H1 (cell line): ENCODE measurements around the gene PARK7. TPM values are rescaled to one million over a fixed set of nuclear protein-coding genes. Genes with fewer than 3 reads are reported as not detected.

Experiments
- CTCF ChIA-PET: fragments of 300-600 bp; sonication (Branson Sonifier 250); formaldehyde crosslinking; loops from one replicate; lab custom pipeline; 2021; ENCODE audit not compliant: partially characterized antibody; lab: Charles Lee
- POLR2A ChIA-PET: fragments of 300-600 bp; sonication (Branson Sonifier 250); formaldehyde crosslinking; loops from one replicate; lab custom pipeline; 2021; ENCODE audit warnings: inconsistent platforms; ENCODE audit not compliant: partially characterized antibody; lab: Charles Lee
- DNase-seq, 2 experiments: peaks; one replicate each; pipeline versions ENCODE4 v3.0.0 to v3.0.0-alpha.2; 2010 to 2022; ENCODE audit warnings: low spot score in 2 of 2, low read depth in 1 of 2, mixed read lengths in 1 of 2
- FAIRE-seq: peaks from 2 replicates; lab custom pipeline; 2011; peaks lifted over from hg19 to GRCh38; lab: Jason Lieb, UNC
- H2AFZ ChIP-seq: 2 replicates; pipeline ENCODE4 v1.8.1; 2012; ENCODE audit warnings: low read length, inconsistent platforms
- H2AK5ac ChIP-seq: 2 replicates; pipeline ENCODE4 v1.6.1; 2013; ENCODE audit warnings: low read depth, low read length
- H2BK120ac ChIP-seq: replicated peaks from 2 replicates; pipeline ENCODE3; 2013; ENCODE audit warnings: low read depth, low read length, inconsistent platforms
- H2BK12ac ChIP-seq: 2 replicates; pipeline ENCODE4 v1.6.1; 2013; ENCODE audit warnings: low read depth, low read length
- H2BK15ac ChIP-seq: 2 replicates; pipeline ENCODE4 v1.6.1; 2013; ENCODE audit warnings: low read length
- H2BK20ac ChIP-seq: 2 replicates; pipeline ENCODE4 v1.6.1; 2013; ENCODE audit warnings: low read length
- H2BK5ac ChIP-seq: 2 replicates; pipeline ENCODE4 v1.6.1; 2013; ENCODE audit warnings: low read depth, low read length
- H3K14ac ChIP-seq: 2 replicates; pipeline ENCODE4 v1.6.1; 2013; ENCODE audit warnings: inconsistent platforms; ENCODE audit not compliant: insufficient read length
- H3K18ac ChIP-seq: 2 replicates; pipeline ENCODE4 v1.6.1; 2013; ENCODE audit warnings: low read length; ENCODE audit errors: extremely low read depth
- H3K23ac ChIP-seq: 2 replicates; pipeline ENCODE4 v1.6.1; 2013; ENCODE audit warnings: inconsistent platforms; ENCODE audit not compliant: insufficient read length
- H3K23me2 ChIP-seq: 2 replicates; pipeline ENCODE4 v1.6.1; 2013; ENCODE audit warnings: low read depth, low read length
- H3K27ac ChIP-seq: 2 replicates; pipeline ENCODE4 v1.6.1; 2011; ENCODE audit warnings: low read depth, low read length, inconsistent platforms
- H3K27me3 ChIP-seq, 4 experiments: replicated peaks in 1 of 4; 1 replicate in 1 of 4; 2 replicates in 3 of 4; pipeline versions ENCODE4 v1.6.1 to v1.8.1; 2011 to 2013; ENCODE audit warnings: low read length in 3 of 4, mild to moderate bottlenecking in 3 of 4, inconsistent platforms in 2 of 4, mixed read lengths in 2 of 4, moderate library complexity in 1 of 4; ENCODE audit not compliant: control insufficient read depth in 3 of 4, insufficient read depth in 3 of 4; ENCODE audit errors: extremely low read depth in 1 of 4
- H3K36me3 ChIP-seq, 4 experiments: 2 replicates each; pipeline versions ENCODE4 v1.6.1 to v1.8.1; 2011 to 2013; ENCODE audit warnings: mild to moderate bottlenecking in 4 of 4, low read length in 3 of 4, moderate library complexity in 2 of 4, control low read depth in 1 of 4, inconsistent platforms in 1 of 4; ENCODE audit not compliant: insufficient read depth in 4 of 4, control insufficient read depth in 2 of 4
- H3K4ac ChIP-seq: replicated peaks from 2 replicates; pipeline ENCODE3; 2013; ENCODE audit warnings: low read length, low read depth, mixed read lengths, inconsistent platforms; ENCODE audit not compliant: insufficient read length
- H3K4me1 ChIP-seq, 4 experiments: replicated peaks in 1 of 4; 1 replicate in 1 of 4; 2 replicates in 3 of 4; pipeline versions ENCODE4 v1.6.1 to v1.8.1; 2011 to 2013; ENCODE audit warnings: low read length in 3 of 4, inconsistent platforms in 2 of 4, mixed read lengths in 1 of 4; ENCODE audit not compliant: insufficient read depth in 4 of 4, control insufficient read depth in 3 of 4
- H3K4me2 ChIP-seq, 2 experiments: 2 replicates each; pipeline versions ENCODE4 v1.6.1 to v1.8.1; 2011 to 2013; ENCODE audit warnings: low read depth in 2 of 2, low read length in 2 of 2, control low read depth in 1 of 2, inconsistent platforms in 1 of 2, mild to moderate bottlenecking in 1 of 2; ENCODE audit not compliant: insufficient read depth in 1 of 2
- H3K4me3 ChIP-seq, 4 experiments: fragments of 200-600, 300-600 bp in 1 of 4; sonication (generic), shearing (Covaris generic), sonication (Bioruptor Twin) in 1 of 4; 2 replicates each; pipeline versions ENCODE4 v1.5.1 to v1.8.1; 2011 to 2016; ENCODE audit warnings: low read length in 4 of 4, low read depth in 3 of 4, control low read depth in 2 of 4, inconsistent platforms in 2 of 4, mild to moderate bottlenecking in 2 of 4, mixed read lengths in 1 of 4, moderate library complexity in 1 of 4; ENCODE audit not compliant: insufficient read depth in 2 of 4; ENCODE audit errors: extremely low read depth in 1 of 4
- H3K56ac ChIP-seq: replicated peaks from 2 replicates; pipeline ENCODE3; 2013; ENCODE audit warnings: low read depth, mild to moderate bottlenecking, mixed read lengths, low read length, inconsistent platforms; ENCODE audit not compliant: insufficient read length
- H3K79me1 ChIP-seq: 2 replicates; pipeline ENCODE4 v1.6.1; 2013; ENCODE audit warnings: low read depth, low read length, control low read depth
- H3K79me2 ChIP-seq, 2 experiments: 2 replicates each; pipeline versions ENCODE4 v1.6.1 to v1.8.1; 2012 to 2013; ENCODE audit warnings: low read length in 2 of 2, mild to moderate bottlenecking in 2 of 2, inconsistent platforms in 1 of 2; ENCODE audit not compliant: insufficient read depth in 2 of 2, control insufficient read depth in 1 of 2
- H3K9ac ChIP-seq, 4 experiments: replicated peaks in 1 of 4; 1 replicate in 1 of 4; 2 replicates in 3 of 4; pipeline versions ENCODE4 v1.6.1 to v1.8.1; 2011 to 2013; ENCODE audit warnings: low read depth in 3 of 4, low read length in 3 of 4, control low read depth in 2 of 4, mild to moderate bottlenecking in 2 of 4, moderate library complexity in 2 of 4, inconsistent platforms in 1 of 4; ENCODE audit errors: extremely low read depth in 1 of 4
- H3K9me3 ChIP-seq, 2 experiments: 2 replicates each; pipeline versions ENCODE4 v1.6.1 to v1.8.1; 2012 to 2013; ENCODE audit warnings: mild to moderate bottlenecking in 2 of 2, moderate library complexity in 2 of 2, control low read depth in 1 of 2, inconsistent platforms in 1 of 2, low read depth in 1 of 2, low read length in 1 of 2, mixed read lengths in 1 of 2; ENCODE audit not compliant: insufficient read depth in 2 of 2
- H4K20me1 ChIP-seq, 2 experiments: replicated peaks in 1 of 2; 2 replicates each; pipeline versions ENCODE3 to v1.8.1; 2011 to 2013; ENCODE audit warnings: inconsistent platforms in 2 of 2, low read length in 2 of 2, mild to moderate bottlenecking in 1 of 2; ENCODE audit not compliant: insufficient read depth in 2 of 2, control insufficient read depth in 1 of 2
- H4K5ac ChIP-seq: 2 replicates; pipeline ENCODE4 v1.6.1; 2013; ENCODE audit warnings: low read length, low read depth, mixed read lengths, inconsistent platforms; ENCODE audit not compliant: insufficient read length
- H4K8ac ChIP-seq: 2 replicates; pipeline ENCODE4 v1.8.0; 2013; ENCODE audit warnings: mild to moderate bottlenecking, moderate library complexity, low read length, inconsistent platforms; ENCODE audit not compliant: insufficient read depth; ENCODE audit errors: extremely low read depth
- H4K91ac ChIP-seq: replicated peaks from 2 replicates; pipeline ENCODE3; 2013; ENCODE audit warnings: low read length, mixed read lengths, inconsistent platforms; ENCODE audit not compliant: insufficient read length
- CEBPB ChIP-seq: IDR thresholded peaks from 2 replicates; pipeline ENCODE4 v1.6.1; 2012; ENCODE audit warnings: low read depth, low read length
- GABPA ChIP-seq: IDR thresholded peaks from 2 replicates; pipeline ENCODE4 v1.6.1; 2011; ENCODE audit warnings: mild to moderate bottlenecking, low read length, moderate library complexity, borderline replicate concordance; ENCODE audit not compliant: insufficient read depth
- HDAC2 ChIP-seq, 2 experiments: fragments of 300-600 bp in 1 of 2; sonication (generic) in 1 of 2; IDR thresholded peaks; 2 replicates each; pipeline ENCODE4 v1.6.1; 2011 to 2012; ENCODE audit warnings: low read depth in 2 of 2, low read length in 2 of 2, mild to moderate bottlenecking in 2 of 2, moderate library complexity in 2 of 2, borderline replicate concordance in 1 of 2, inconsistent platforms in 1 of 2
- JUND ChIP-seq: IDR thresholded peaks from 2 replicates; pipeline ENCODE4 v1.6.1; 2011; ENCODE audit warnings: mild to moderate bottlenecking, improper control_type of control experiment, low read length
- KDM1A ChIP-seq: fragments of 200-600, 300-600 bp; sonication (generic); IDR thresholded peaks from 2 replicates; pipeline ENCODE4 v1.7.1; 2016; ENCODE audit warnings: mild to moderate bottlenecking, low read length, borderline replicate concordance
- MAFK ChIP-seq: IDR thresholded peaks from 2 replicates; pipeline ENCODE4 v1.6.1; 2012; ENCODE audit warnings: low read depth, mild to moderate bottlenecking, improper control_type of control experiment, low read length
- NANOG ChIP-seq: IDR thresholded peaks from 2 replicates; pipeline ENCODE4 v1.6.1; 2011; ENCODE audit warnings: low read length, low read depth, mild to moderate bottlenecking, inconsistent platforms; ENCODE audit not compliant: insufficient read depth, poor library complexity, severe bottlenecking
- POLR2AphosphoS5 ChIP-seq: IDR thresholded peaks from 2 replicates; pipeline ENCODE4 v1.6.1; 2011; ENCODE audit warnings: low read depth, low read length
- SP4 ChIP-seq: IDR thresholded peaks from 2 replicates; pipeline ENCODE4 v1.6.1; 2012; ENCODE audit warnings: low read length, inconsistent platforms
- TEAD4 ChIP-seq: IDR thresholded peaks from 2 replicates; pipeline ENCODE4 v1.6.1; 2012; ENCODE audit warnings: low read depth, low read length, inconsistent platforms, mixed read lengths
- WGBS, 2 experiments: shearing (Covaris generic) in 1 of 2; methylation state at CpG; one replicate each; pipeline versions ENCODE4 v1.1.6 to v1.1.7; 2013 to 2015; ENCODE audit warnings: low lambda C conversion rate in 2 of 2, mixed read lengths in 2 of 2, inconsistent platforms in 1 of 2, low coverage in 1 of 2, missing lambda C conversion rate in 1 of 2; ENCODE audit not compliant: insufficient replicate concordance in 2 of 2, insufficient coverage in 1 of 2, insufficient read length in 1 of 2; ENCODE audit errors: extremely low coverage in 1 of 2, missing lambda C conversion rate in 1 of 2; 5-methylcytosine and 5-hydroxymethylcytosine counted together
- polyA plus RNA-seq, 7 experiments: library from polyadenylated mRNA; depleted of rRNA in 3 of 7; stranded (reverse) in 5 of 7; unstranded in 2 of 7; fragments of >200 nt in 5 of 7; fragments of 200-250 nt in 2 of 7; gene quantifications; 1 replicate in 5 of 7; 2 replicates in 1 of 7; 4 replicates in 1 of 7; pipeline versions ENCODE4 v1.2.1 to v1.2.3, GENCODE V29; 2011 to 2013; ENCODE audit warnings: missing spikeins in 2 of 7, mixed read lengths in 2 of 7
- total RNA-seq: library from RNA; stranded (reverse); fragmentation: NEBNext Ultra II Directional; extraction: Animal tissue kit (Norgen Biotek cat#: 25700); gene quantifications from 2 replicates; pipeline ENCODE4 v1.2.1, GENCODE V29; 2021

PARK7 gene
- total and polyA plus RNA-seq, 2 of the 8 experiments (the other 6 are each of a cell fraction or from before 2014, with no cell fraction given): 206 to 383 TPM

GRCh38 chr1:8032366-8032910 lies 70.9 kb downstream of the PARK7 start:
- 86% methylated on average over 3 of the region's 3 CpGs; no CpG with 5 or more reads in 1 of the 2 experiments for WGBS, 2 experiments
- no peak for TF ChIP-seq TEAD4
- no peak for TF ChIP-seq MAFK
- no peak for TF ChIP-seq HDAC2 (IDR thresholded peaks at IDR 0.05; ENCODE audit: borderline replicate concordance in 1 of 2, low read depth in 2 of 2, low read length in 2 of 2)
- no peak for TF ChIP-seq POLR2AphosphoS5
- no peak for TF ChIP-seq JUND
- TF ChIP-seq GABPA: no peak
- TF ChIP-seq CEBPB: no peak
- TF ChIP-seq SP4: no peak
- TF ChIP-seq KDM1A: no peak
- no peak for TF ChIP-seq NANOG
- Histone ChIP-seq H3K4me1 (peaks cover 0 to 5% (median 4%) of the 10 kb centered on the region in 4 experiments; a peak in 4 of 7 replicates), H3K36me3 (no peaks in the 10 kb centered on the region), H2AK5ac (no peak overlapping the region), H3K18ac (no peak overlapping the region), H3K56ac (no peak overlapping the region), H3K4me3 (no peak overlapping the region), H3K23me2 (no peaks in the 10 kb centered on the region), H2BK12ac (no peak overlapping the region), H3K23ac (no peak overlapping the region), H3K9ac (no peak overlapping the region), H4K5ac (no peak overlapping the region), H3K27ac (no peak overlapping the region), H3K9me3 (no peaks in the 10 kb centered on the region), H2BK15ac (no peak overlapping the region), H3K14ac (no peak overlapping the region), H2AFZ (no peak overlapping the region), H4K91ac (no peak overlapping the region), H3K4ac (no peak overlapping the region), H3K79me2 (no peaks in the 10 kb centered on the region), H3K27me3 (no peaks in the 10 kb centered on the region), H2BK120ac (no peak overlapping the region), H2BK20ac (no peak overlapping the region), H2BK5ac (no peak overlapping the region), H3K79me1 (no peaks in the 10 kb centered on the region), H4K20me1 (no peaks in the 10 kb centered on the region), H3K4me2 (no peak overlapping the region), H4K8ac (no peak overlapping the region)
- FAIRE-seq (no peak), DNase-seq (no peak)
- POLR2A ChIA-PET: interaction anchor here (1.6 kb wide), 1 partner anchor 134 kb away, joined by 8 read pairs; no protein-coding TSS in a partner anchor
- CTCF ChIA-PET: interaction anchor here (0.6 to 4.2 kb wide), 29 partner anchors 10 to 319 kb away, joined by 3 to 72 read pairs (median 5); no protein-coding TSS in a partner anchor
